DMS 273 (cell line): ENCODE data around the gene MYO7B.

ENCODE experiments used
- DNase-seq: peaks from one replicate; lab custom pipeline; 2025; ENCODE audit not compliant: unreplicated experiment; lab: John Stamatoyannopoulos, UW

The MYO7B gene

DNA sequence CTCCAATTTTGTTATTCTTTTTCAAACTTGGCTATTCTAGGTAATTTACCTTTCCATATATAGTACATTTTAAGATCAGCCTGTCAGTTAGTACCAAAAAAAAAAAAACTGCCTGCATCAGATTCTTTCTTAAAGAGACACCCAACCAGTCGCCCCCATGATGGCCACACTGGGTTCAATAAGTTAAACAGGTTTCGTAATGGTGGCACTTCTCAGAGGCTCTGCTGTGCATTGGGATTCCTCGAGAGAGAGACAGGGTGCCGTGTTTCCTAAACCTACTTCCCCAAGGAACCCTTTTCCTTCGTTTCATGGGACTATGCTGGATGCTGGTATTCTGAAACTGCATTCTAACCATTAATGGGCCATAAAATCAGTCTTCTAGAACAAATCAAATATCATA is 37.4 kb downstream of the MYO7B start:
- no peak for DNase-seq

DNA sequence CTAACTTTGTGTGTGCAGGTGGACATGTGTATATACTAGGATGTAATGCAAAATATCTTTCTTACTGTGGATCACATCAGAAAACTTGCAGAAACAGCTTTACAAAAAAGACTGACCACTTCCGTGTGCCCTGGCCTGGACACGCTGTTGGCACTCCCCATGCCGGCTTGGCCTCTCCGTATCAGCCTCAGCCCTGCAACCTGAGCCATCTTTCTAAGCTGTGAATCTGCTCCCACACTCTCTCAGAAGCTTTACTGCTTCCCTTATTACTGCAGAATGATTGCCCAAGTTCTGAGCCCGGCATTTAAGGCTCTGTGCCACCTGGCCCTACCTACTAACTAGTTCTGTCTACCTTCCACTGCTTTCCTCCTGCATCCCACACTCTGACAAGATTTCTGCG is 37.8 kb downstream of the MYO7B start:
- no peak for DNase-seq

- DNase-seq = no peak
These were observed 38.3 kb downstream of the MYO7B start for GRCh38 chr2:127573771-127574170.

GRCh38 chr2:127574656-127575055 is 39.2 kb downstream of the MYO7B start:
- DNase-seq = no peak

GRCh38 chr2:127575185-127575765 is 39.8 kb downstream of the MYO7B start:
- no peak for DNase-seq

- DNase-seq = no peak
These were observed 40.5 kb downstream of the MYO7B start for GRCh38 chr2:127575941-127576432.

DNA sequence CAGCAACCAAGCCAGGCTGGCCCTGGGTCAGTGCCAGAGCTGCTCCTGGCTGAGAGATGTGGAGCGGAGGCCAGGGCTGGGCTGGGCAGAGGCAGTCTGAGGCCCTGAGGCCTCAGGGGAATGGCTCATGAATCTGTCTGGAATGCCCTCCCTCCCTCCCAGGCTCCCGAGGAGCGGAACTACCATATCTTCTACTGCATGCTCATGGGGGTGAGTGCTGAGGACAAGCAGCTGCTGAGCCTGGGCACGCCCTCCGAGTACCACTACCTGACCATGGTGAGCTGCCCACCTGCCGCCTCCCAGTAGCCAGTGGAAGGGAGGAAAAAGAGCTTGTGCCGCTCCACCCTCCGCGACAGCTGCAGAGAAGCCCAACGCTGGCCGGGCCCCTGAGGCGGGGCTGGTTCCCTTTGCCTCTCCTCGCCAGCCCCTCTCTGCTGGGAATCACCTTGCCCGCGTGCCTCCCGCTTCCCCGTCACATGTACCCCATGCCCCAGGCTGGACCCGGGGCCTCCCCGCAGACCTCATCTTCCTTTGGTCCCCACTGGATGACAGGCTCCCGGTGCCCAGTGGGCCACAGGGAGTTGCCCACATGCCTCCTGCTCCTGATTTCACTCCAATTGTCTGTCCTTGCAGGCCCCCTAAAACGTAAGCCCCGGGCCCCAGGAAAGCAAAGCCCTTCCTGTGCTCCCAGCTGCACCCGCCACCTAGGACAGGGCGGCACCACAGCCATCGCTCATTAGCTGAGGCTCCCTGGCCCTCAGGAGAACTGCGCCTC is 41.1 kb downstream of the MYO7B start:
- no peak for DNase-seq

DNA sequence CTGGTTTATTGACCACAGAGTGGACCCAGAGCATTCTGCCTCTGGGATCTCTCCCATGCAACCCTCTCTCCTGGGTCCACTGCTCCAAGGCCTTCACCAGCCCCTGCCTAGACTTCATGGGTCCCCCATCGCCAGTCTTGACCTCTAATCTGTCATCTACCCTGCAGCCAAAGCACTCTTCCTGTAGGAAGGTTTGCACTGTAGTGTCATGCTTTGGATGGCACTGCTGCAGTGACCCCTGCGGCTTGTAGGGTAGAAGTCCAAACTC is 41.7 kb downstream of the MYO7B start:
- no peak for DNase-seq

GRCh38 chr2:127577503-127577902 is 42.0 kb downstream of the MYO7B start:
- no peak for DNase-seq

- DNase-seq = no peak
These were observed 42.5 kb downstream of the MYO7B start for GRCh38 chr2:127577973-127578372.

- no peak for DNase-seq
These were observed 42.9 kb downstream of the MYO7B start for GRCh38 chr2:127578411-127578810.

DNA sequence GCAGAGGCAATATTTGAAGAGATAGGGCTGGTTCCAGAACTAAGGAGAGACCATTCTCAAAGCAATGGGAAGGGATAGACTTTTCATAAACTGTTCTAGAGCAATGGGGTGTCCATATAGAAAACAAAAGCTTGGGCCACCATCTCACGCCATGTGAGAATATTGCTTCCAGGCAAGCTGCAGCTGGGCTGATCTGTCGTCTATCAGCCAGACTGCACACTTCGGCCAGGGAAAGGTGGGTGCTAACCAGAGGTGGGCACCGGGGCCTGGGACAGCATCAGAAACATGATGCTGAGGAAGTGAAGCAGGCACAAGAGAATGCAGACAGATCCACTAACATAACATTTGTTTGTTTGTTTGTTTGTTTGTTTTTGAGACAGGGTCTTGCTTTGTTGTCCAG is 43.7 kb downstream of the MYO7B start:
- no peak for DNase-seq

DNA sequence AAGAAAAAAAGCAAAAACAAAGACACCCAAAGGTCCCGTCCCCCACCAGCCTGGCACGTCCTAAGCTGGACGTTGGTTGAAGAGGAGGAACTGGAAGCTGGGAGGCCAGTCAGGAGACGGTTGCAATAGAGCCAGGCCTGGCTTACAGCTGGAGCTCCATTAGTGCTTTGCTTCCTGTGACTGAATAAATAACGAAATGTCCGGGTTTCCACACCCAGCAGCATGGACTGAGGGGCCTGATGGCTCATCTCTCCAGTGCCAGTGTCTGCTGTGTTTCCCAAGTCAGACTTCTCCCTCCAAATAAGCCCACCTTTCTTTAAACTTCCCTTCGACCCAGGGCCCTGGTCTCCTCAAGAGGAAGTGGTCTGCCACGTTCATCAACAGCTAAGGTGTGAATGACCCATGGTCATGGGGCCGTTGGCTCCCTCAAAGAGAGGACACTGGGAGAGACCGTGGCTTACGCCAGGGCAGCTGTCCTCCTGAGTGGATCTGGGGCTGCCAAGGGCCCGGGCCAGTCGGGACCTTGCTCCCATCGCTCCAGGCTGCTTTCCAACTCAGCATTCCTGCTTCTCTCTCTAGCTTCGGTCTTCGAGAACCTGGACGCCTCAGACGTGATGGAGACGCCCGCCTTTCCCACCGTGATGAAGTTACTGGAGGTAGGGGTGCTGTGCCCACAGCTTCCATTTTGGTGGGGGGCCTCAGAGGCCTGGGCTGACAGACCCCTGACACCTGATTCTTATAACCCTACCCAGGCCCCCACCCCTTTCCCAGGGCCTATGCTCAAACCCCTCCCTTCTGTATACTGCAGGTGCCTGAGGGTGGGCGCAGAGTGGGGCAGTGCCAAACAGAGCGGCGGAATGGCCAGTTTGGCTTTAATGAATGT is 44.9 kb downstream of the MYO7B start:
- no peak for DNase-seq

- DNase-seq = no peak
These were observed 45.5 kb downstream of the MYO7B start for GRCh38 chr2:127581050-127581345.

DNA sequence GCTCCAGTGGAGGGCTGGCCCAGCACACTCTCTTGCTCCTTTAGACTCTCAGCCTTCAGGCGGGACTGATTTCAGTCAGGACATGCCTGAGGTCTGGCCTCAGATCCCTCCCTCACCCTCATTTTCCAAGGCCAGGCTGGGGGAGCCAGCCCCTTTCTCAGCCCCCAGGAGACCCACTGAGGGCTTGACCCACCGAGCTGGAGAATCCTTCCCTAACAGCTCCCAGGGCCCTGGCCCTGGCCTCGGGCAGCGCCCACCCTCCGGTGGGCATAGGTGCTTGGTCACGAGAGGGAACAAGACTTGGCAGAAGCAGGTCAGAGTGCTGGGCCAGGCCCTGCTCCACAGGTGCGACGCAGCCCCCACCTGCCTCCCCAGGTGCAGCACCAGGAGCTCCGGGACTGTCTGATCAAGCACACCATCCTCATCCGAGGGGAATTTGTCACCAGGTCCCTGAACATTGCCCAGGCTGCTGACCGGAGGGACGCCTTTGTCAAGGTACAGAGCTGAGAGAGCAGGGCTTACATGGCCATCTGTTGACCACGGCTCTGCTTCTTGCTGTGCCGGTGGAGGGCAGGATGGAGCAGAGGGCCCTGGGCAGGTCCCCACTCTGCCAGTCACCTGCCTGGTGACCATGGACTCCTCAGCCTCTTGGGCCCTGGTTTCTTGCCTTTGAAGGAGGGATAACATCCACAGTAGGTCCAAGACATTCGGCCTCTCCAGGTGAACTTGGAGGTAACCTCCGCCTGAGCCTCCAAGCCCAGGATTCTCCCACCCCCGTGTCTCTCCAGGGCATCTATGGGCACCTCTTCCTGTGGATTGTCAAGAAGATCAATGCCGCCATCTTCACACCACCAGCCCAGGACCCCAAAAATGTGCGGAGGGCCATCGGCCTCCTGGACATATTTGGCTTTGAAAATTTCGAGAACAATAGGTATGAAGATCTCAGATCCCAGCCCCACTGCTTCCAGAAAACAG is 46.3 kb downstream of the MYO7B start:
- DNase-seq = no peak

DNA sequence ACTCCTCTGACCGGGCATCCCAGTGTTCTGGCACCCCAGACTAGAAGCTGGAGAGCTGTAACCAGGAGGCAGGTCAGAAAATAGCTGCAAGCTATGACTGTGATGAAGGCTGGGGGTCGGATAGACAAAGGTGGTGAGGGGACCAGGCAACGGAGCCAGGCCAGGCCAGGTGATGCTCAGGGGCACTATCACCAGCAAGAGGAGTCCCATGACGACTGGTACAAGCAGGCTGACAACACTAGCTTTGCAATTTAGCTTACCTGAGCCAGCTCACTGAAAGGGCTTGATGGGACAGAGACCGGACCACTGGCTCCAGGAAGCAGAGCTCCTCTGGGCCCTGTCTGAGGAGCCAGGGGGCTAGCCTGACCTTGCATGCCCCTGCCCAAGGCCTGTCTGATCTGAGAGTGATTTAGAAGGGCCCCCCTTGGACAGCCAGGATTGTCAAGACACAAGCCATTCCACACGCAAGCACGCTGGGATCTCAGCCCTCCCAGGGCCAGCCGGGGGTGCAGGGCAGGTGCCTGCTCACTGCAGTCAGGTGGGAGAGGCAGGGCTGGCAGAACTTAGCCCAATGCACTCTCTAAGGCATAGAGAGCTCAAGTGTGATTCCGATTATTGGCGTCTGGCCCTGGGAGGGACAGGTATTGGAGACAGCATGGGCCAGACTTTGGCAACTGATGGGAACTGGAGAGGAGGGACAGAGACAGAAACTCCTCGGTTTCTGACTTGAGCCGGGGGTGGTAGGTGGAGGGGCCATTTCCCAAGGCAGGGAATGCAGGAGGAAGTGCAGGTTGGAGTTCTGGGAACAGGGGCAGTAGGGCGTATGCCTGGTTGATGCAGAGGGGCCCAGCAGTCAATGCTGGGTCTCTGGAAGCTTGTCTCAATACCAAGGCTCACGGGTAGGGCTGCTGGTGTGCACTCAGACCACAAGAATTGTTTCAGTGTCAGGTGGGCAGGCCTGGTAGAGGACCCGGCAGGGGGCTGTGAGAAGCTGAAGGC is 47.7 kb downstream of the MYO7B start:
- no peak for DNase-seq

- DNase-seq = no peak
These were observed 48.6 kb downstream of the MYO7B start for GRCh38 chr2:127584047-127584446.

GRCh38 chr2:127584516-127585033 is 49.1 kb downstream of the MYO7B start:
- DNase-seq = no peak

DNA sequence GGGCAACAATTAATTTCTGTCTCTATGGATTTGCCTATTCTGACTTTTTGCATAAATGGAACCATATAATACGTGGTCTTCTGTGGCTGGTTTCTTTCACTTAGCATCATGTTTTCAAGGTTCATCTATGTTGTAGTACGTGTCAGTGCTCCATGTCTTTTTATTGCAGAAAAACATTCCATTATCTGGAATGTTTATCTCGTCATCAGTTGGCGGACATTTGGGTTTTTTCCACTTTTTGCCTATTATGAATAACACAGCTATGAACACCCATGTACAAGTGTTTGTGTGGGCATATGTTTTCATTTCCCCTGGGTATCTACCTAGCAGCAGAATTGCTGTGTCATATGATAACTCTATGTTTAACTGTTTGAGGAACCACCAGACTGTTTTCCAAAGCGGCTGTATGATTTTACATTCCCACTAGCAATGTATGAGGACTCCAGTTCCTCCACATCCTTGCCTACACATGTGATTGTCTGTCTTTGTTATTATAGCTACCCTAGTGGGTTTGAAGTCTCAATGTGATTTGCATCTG is 49.9 kb downstream of the MYO7B start:
- DNase-seq = no peak
